GM23338 (cell line): Measurements from ENCODE around the gene ALDH2.
"Not testable (repeated sequence)": the region's sequence is repeated elsewhere in the genome, so short reads cannot be mapped to it uniquely, and the experiment has no call there.

Experiments
- CREB1 ChIP-seq: fragments of 250-450 bp; sonication (Bioruptor Pico); IDR thresholded peaks from 2 replicates; pipeline ENCODE4 v1.5.0; 2020; ENCODE audit warnings: low read depth, mild to moderate bottlenecking, moderate library complexity
- CTCF ChIP-seq, 2 experiments: fragments of 200-600 bp in 1 of 2; sonication (generic) in 1 of 2; conservative IDR thresholded peaks; 2 replicates each; pipeline versions ENCODE4 v1.5.1 to v1.6.1; 2016 to 2017; ENCODE audit warnings: antibody characterized with exemption in 2 of 2, low read depth in 2 of 2, mild to moderate bottlenecking in 2 of 2, moderate library complexity in 1 of 2
- ETS1 ChIP-seq: IDR thresholded peaks from 2 replicates; pipeline ENCODE4 v1.6.1; 2016; ENCODE audit warnings: antibody characterized with exemption
- EZH2 ChIP-seq: fragments of 200-600 bp; sonication (generic); IDR thresholded peaks from one replicate; pipeline ENCODE4 v1.8.0; 2017; ENCODE audit warnings: antibody characterized with exemption, mild to moderate bottlenecking, low read depth; ENCODE audit not compliant: unreplicated experiment
- EZH2phosphoT487 ChIP-seq: fragments of 200-600 bp; sonication (generic); IDR thresholded peaks from one replicate; pipeline ENCODE4 v1.8.1; 2018; ENCODE audit warnings: antibody characterized with exemption; ENCODE audit not compliant: unreplicated experiment
- NANOG ChIP-seq: IDR thresholded peaks from 2 replicates; pipeline ENCODE4 v1.6.1; 2016; ENCODE audit warnings: antibody characterized with exemption, borderline replicate concordance
- POLR2AphosphoS5 ChIP-seq: IDR thresholded peaks from 2 replicates; pipeline ENCODE4 v1.6.1; 2016; ENCODE audit warnings: antibody characterized with exemption, low read depth
- STAT1 ChIP-seq: IDR thresholded peaks from one replicate; pipeline ENCODE4 v1.6.1; 2016; ENCODE audit warnings: antibody characterized with exemption; ENCODE audit not compliant: unreplicated experiment
- ZNF114 ChIP-seq: fragments of 250-450 bp; sonication (Bioruptor Pico); IDR thresholded peaks from 2 replicates; pipeline ENCODE4 v1.5.0; 2020; ENCODE audit warnings: mild to moderate bottlenecking, moderate library complexity

- not testable (repeated sequence) for TF ChIP-seq EZH2; ETS1; POLR2AphosphoS5; EZH2phosphoT487; CREB1 (CRISPR knock-in tag); NANOG; ZNF114 (CRISPR knock-in tag); STAT1
- peak; percentile 61 to 80 for TF ChIP-seq CTCF (conservative IDR thresholded peaks at IDR 0.05; ENCODE audit: low read depth in 2 of 2)
Measured at GRCh38 chr12:111824312-111824711, 57.6 kb downstream of the ALDH2 start.
